PC-3 (cell line): Measurements from ENCODE around the gene DNAJC8.

Experiments
- CTCF ChIP-seq: fragments of 300-600 bp; sonication (generic); conservative IDR thresholded peaks from 2 replicates; pipeline ENCODE4 v1.5.1; 2017; ENCODE audit warnings: antibody characterized with exemption, low read depth, mild to moderate bottlenecking, low read length
- EZH2 ChIP-seq: fragments of 300-600 bp; sonication (generic); IDR thresholded peaks from one replicate; pipeline ENCODE4 v1.6.1; 2017; ENCODE audit warnings: antibody characterized with exemption, mild to moderate bottlenecking, low read length; ENCODE audit not compliant: unreplicated experiment
- EZH2phosphoT487 ChIP-seq: fragments of 300-600 bp; sonication (generic); IDR thresholded peaks from 2 replicates; pipeline ENCODE4 v1.6.1; 2018; ENCODE audit warnings: mild to moderate bottlenecking, antibody characterized with exemption, low read length, borderline replicate concordance

DNA sequence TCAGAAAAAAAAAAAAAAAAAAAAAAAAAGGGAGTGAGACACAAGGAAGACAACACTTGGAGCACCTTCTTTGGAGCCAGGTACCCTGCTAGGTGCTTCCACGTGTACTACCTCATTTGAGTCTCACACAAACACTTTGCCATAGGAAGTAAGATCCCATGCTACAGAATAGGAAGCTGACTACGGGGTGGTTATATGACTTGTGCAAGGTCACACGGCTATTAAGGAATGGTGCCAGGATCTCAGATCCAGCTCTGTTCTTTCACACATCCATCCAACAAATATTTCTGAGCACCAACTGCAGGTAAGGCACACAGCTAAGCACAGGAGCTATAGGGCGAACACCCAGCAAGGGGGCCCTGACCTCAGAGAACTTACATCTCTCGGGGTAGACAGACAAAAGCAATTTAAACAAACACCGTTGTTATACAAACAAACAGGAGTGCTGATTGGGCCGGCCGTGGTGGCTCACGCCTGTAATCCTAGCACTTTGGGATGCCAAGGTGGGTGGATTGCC, 78.7 kb downstream of the DNAJC8 start:
- TF ChIP-seq CTCF, result no peak
- TF ChIP-seq EZH2, result no peak
- no peak for TF ChIP-seq EZH2phosphoT487
